GM12875 (cell line): ENCODE data around the gene GCC2.
"Not testable (repeated sequence)": the region's sequence is repeated elsewhere in the genome, so short reads cannot be mapped to it uniquely, and the experiment has no call there.

ENCODE experiments used
- H3K4me3 ChIP-seq: one replicate; pipeline ENCODE4 v1.5.1; 2011; ENCODE audit warnings: low read depth, low read length, control low read depth
- TF ChIP-seq, protein P1 (sequence below): IDR thresholded peaks from 2 replicates; pipeline ENCODE4 v1.5.1; 2011; ENCODE audit warnings: low read depth, mild to moderate bottlenecking, control low read depth, inconsistent platforms, low read length, moderate library complexity, borderline replicate concordance; ENCODE audit not compliant: insufficient read depth

The GCC2 gene

GRCh38 chr2:108441712-108442111, 7.3 kb upstream of the GCC2 start:
- H3K4me3 ChIP-seq = no peak overlapping the region
- TF ChIP-seq, protein P1, sequence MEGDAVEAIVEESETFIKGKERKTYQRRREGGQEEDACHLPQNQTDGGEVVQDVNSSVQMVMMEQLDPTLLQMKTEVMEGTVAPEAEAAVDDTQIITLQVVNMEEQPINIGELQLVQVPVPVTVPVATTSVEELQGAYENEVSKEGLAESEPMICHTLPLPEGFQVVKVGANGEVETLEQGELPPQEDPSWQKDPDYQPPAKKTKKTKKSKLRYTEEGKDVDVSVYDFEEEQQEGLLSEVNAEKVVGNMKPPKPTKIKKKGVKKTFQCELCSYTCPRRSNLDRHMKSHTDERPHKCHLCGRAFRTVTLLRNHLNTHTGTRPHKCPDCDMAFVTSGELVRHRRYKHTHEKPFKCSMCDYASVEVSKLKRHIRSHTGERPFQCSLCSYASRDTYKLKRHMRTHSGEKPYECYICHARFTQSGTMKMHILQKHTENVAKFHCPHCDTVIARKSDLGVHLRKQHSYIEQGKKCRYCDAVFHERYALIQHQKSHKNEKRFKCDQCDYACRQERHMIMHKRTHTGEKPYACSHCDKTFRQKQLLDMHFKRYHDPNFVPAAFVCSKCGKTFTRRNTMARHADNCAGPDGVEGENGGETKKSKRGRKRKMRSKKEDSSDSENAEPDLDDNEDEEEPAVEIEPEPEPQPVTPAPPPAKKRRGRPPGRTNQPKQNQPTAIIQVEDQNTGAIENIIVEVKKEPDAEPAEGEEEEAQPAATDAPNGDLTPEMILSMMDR = no peak

- no peak overlapping the region for H3K4me3 ChIP-seq
- TF ChIP-seq, protein P1 = no peak
Observed at GRCh38 chr2:108444941-108445840, 3.8 kb upstream of the GCC2 start.

DNA sequence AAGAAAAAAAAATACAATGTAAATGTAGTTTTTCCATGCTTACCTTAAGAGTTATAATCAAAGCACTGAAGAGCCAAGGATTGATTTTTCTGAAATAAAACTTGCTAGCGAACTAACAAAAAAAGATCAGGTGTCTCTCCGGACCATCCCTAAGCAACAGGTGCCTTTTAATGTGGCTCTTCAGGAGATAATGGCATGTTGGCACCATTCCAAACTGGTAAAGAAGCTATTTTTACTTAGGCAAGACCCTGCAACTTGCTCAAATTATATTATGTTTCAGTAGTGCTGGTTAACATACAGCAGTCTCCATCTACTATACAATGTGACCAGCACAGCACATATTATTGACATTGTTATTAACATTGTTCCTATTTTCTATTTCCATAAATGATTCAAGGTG, 2.3 kb upstream of the GCC2 start:
- TF ChIP-seq, protein P1 = no peak
- H3K4me3 ChIP-seq = no peak overlapping the region

GRCh38 chr2:108447947-108448677, 894 bp upstream of the GCC2 start:
- TF ChIP-seq, protein P1 = no peak
- peak overlapping the region; percentile 65 for H3K4me3 ChIP-seq

DNA sequence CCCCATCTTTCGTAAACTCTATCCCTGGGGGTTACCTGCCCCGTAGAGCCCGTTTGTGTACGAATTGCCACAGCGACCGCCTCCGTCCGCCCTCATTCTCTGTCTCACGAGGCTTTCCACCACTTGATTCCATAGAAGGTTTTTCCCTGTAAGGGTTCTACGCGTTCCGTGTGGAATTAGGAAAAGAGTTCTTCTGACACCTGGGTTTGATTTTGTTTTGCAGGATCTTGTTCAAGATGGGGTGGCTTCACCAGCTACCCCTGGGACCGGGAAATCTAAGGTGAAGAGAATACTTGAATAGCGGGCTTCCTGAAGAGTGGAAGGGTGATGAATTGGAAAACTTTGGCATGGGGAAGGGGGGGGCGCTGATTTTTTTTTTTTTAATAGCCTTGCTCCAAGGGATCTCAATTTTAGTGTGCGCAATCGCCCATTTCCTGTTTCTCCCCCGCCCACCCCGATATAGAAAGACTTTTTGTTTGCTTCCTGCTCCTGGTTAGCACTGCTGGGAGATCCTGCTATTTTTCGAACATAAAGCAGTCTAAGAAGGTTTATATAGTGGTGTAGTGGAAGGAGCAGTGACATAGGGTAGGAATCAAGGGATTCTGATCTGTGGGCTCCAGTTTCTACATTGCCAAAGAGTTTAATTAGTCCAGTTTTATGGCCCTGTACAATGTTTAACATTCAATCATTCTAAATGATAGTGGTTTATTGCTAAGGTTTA, 564 bp downstream of the GCC2 start:
- H3K4me3 ChIP-seq = peak overlapping the region; percentile 65
- TF ChIP-seq, protein P1 = no peak

DNA sequence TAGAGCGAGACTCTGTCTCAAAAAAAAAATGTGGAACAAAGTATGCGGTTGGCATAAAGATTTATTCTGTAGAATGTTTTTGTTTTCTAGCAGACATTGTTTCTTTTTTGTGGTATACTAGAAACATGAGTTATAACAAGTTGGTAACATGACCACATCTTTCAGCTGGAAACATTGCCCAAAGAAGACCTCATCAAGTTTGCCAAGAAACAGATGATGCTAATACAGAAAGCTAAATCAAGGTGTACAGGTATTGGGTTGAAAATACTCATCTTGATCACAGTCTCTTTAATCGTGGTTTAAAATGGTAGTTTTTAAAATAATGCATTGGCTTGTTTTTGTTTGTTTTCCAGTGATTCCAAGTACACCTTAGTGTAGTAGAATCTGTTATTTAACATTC, 1.9 kb downstream of the GCC2 start:
- TF ChIP-seq, protein P1 = no peak

DNA sequence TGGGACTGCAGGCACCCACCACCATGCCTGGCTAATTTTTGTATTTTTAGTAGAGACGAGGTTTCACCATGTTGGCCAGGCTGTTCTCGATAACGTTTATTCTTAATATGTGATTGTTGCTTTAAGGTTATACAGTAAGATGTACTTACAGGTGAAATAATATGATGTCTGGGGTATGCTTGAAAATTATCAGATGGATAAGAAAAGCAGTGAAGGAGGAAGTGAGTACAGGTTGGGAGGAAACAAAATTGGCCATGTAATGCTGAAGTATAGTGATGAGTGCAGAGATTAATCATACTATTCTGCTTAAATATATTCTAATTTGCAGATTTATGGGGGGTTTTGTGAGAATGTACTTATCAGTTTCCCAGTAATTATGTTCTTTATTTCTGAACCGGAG, 3.0 kb downstream of the GCC2 start:
- TF ChIP-seq, protein P1 = no peak
- H3K4me3 ChIP-seq = no peak overlapping the region

More for the DNA sequence above, 1.9 kb downstream of the GCC2 start:
- H3K4me3 ChIP-seq = no peak overlapping the region

DNA sequence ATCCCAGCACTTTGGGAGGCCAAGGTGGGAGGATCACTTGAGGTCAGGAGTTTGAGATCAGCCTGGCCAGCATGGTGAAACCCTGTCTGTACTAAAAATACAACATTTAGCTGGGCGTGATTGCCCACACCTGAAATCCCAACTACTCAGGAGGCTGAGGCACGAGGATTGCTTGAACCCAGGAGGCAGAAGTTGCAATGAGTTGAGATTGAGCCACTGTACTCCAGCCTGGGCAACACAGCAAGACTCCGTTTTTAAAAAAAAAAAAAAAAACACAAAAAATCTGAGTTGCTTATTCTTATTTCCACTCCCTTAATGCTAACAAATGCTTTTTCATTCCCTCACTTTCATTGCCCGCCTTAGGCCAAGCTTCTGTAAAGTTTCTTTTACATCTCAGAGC, 4.5 kb downstream of the GCC2 start:
- not testable (repeated sequence) for H3K4me3 ChIP-seq
